Stimulated activated CD8-positive, alpha-beta memory T cell treated with anti-CD3 and anti-CD28 coated beads, Interleukin-7, amount 100 ng/mL, for 1 hour (primary cell): ENCODE results near the gene WDCP.

Source experiments
- DNase-seq, 2 donors: peaks; one replicate each; pipeline ENCODE4 v3.0.0-alpha.2; 2020; ENCODE audit warnings: low read depth in 2 of 2

Gene WDCP

GRCh38 chr2:23993736-23994269 is 53.4 kb downstream of the WDCP start:
- DNase-seq: no peak

- DNase-seq: no peak
Measured at GRCh38 chr2:23992931-23993330, 54.3 kb downstream of the WDCP start.

GRCh38 chr2:23988371-23988770 is 58.8 kb downstream of the WDCP start:
- no peak for DNase-seq
